Measurements from ENCODE around the gene ART4.
A peak's percentile ranks its signal among the peaks of the same experiment; 100 is the strongest.

Gene ART4, protein sequence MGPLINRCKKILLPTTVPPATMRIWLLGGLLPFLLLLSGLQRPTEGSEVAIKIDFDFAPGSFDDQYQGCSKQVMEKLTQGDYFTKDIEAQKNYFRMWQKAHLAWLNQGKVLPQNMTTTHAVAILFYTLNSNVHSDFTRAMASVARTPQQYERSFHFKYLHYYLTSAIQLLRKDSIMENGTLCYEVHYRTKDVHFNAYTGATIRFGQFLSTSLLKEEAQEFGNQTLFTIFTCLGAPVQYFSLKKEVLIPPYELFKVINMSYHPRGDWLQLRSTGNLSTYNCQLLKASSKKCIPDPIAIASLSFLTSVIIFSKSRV

DNA sequence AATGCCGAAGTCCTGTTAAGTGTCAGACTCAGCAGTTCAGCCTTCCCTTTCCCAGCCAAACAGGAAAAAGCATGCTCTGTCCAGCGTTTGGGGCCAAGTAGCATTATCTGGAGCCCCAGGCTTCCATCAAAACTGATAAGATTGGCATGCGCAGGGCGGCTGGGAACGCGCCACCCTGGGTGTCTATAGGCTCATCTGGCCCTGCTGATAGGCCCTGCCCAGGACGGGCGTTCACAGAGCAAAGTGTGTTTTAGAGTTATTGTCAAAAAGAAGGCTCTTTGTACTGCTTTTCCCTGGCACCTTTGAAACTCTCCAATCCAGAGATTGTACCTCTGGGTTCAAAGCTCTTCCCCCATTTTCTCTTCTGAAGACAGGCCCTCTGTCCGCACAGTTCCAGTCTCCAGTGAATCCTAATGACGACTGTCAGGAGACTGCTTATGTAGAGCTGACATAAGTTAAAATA lies at the start of gene ART4:
ART4 (minus strand) TSS at position 102 of the 463 bp plus-strand sequence. CDS start 413 bp downstream, outside the sequence.
- TF ChIP-seq, protein P1, sequence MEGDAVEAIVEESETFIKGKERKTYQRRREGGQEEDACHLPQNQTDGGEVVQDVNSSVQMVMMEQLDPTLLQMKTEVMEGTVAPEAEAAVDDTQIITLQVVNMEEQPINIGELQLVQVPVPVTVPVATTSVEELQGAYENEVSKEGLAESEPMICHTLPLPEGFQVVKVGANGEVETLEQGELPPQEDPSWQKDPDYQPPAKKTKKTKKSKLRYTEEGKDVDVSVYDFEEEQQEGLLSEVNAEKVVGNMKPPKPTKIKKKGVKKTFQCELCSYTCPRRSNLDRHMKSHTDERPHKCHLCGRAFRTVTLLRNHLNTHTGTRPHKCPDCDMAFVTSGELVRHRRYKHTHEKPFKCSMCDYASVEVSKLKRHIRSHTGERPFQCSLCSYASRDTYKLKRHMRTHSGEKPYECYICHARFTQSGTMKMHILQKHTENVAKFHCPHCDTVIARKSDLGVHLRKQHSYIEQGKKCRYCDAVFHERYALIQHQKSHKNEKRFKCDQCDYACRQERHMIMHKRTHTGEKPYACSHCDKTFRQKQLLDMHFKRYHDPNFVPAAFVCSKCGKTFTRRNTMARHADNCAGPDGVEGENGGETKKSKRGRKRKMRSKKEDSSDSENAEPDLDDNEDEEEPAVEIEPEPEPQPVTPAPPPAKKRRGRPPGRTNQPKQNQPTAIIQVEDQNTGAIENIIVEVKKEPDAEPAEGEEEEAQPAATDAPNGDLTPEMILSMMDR (IDR thresholded peaks at IDR 0.05; ENCODE audit: low read depth, low read length, missing control alignments) = no peak
- in situ Hi-C loops (cut with HindIII; ENCODE audit: low sequenced_read_pairs) = no loop called here
- DNase-seq (ENCODE audit: low read depth) = no peak
- no peak within 1 kb of the TSS for H3K4me3 ChIP-seq (ENCODE audit: low read depth, low read length)

DNA sequence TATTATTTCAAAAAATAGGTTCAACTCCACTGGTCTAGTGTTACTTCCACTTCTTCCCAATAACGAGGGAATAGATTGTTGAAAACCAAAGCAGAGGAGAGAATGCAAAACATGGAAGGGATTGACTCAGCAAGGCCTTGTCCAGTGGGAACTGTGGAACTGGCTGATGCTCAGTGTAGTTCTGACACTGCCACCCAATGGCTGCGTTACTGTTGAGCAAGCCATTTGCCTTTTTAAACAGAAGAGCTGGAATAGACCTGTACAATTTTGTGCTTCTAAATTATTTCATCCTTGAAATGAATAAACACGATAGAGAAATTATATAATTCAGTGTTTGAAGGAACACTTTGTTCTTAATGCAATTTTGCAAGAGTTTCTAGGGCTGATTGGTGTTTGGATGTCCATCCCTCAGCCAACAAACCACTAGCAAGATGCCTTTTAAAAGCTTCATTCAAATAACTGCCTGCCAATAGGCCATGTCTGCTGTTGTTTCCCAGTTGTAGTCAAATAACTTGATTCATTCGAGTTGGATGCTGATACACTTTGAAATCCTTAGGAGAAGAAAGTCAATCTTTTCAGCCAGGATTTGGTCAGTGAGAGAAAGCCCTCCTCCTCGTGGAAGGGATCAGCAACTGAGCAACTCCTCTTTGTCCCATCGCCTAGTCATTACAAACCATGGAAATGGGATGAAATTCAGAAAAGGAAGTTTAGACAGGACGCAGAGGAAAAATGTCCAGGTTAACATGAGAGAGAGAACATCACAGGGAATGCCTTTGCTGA lies 49.6 kb upstream of the ART4 start:
- no peak for DNase-seq (ENCODE audit: low read depth)
- in situ Hi-C loops (cut with HindIII; ENCODE audit: low sequenced_read_pairs) = no loop called here
- TF ChIP-seq, protein P1 (IDR thresholded peaks at IDR 0.05; ENCODE audit: low read depth, low read length, missing control alignments) = no peak
- no peak overlapping the region for H3K4me3 ChIP-seq (ENCODE audit: low read depth, low read length)

DNA sequence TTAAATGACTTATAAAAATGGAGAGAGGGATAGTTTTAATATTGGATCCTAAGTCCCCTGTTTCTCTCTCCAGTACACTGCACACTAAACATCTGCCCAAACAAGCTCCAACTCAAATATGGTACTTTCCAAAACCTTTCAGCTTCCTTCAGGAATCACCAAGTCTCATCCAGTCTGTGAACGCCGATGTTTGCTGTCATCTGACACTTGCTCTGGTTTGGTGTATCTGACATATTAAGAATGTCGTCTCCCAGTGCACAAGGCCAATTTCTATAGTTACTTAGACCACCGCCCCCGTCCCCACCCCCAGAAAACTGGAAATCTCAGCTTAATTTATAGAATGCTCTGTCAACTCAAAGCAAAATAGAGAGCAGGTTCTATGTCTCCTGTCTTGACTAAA lies 47.4 kb upstream of the ART4 start:
- TF ChIP-seq, protein P1 (IDR thresholded peaks at IDR 0.05; ENCODE audit: low read depth, low read length, missing control alignments) = no peak
- in situ Hi-C loops (cut with HindIII; ENCODE audit: low sequenced_read_pairs) = no loop called here
- no peak overlapping the region for H3K4me3 ChIP-seq (ENCODE audit: low read depth, low read length)
- DNase-seq (ENCODE audit: low read depth) = no peak

DNA sequence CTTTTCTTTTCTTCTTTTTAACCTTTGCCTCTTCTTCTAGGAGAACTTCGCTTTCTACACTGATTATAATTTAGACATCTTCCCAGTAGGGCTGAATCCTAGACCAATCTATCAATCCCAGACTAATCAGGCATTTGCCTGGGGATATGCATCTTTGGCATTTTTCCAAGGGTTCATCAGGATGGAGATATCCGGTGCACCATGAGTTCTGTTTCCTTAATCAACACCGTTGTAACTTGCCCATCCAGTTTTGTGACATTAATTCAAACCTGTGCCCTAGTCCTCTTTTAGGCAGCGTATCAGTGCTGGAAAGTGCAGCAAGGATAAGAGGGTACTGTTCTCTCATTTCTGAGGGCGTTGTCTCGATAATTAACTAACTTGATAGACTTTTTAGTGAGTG lies 42.9 kb upstream of the ART4 start:
- TF ChIP-seq, protein P1 (IDR thresholded peaks at IDR 0.05; ENCODE audit: low read depth, low read length, missing control alignments) = no peak
- in situ Hi-C loops (cut with HindIII; ENCODE audit: low sequenced_read_pairs) = no loop called here
- DNase-seq (ENCODE audit: low read depth) = no peak
- no peak overlapping the region for H3K4me3 ChIP-seq (ENCODE audit: low read depth, low read length)

DNA sequence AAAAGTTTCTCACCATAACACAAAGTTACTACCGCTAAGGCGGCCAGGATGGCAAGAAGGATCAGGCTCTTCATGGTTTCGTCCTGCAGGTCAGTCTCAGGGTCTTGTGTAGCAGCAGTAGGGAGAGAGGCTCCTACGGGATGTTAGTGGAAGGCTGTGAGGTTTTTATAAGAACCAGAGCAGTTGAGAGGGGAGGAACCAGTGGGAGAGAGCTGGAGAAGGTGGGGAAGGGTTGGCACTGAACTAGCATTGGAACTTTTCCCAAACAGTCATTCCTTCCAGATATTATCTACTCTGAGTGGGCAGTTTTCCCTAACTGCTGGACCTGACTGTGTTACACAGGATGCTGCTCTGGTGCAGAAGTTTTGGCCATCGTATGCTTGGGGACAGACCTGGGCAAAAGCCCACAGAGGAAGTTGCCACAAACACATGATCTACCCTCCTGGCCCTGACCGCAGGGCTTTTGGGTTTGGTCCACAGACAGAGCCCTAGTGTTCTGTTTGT lies 42.4 kb upstream of the ART4 start, which contains the start of gene MGP:
MGP (minus strand) TSS at position 137 of the 504 bp plus-strand sequence; CDS start at position 74, 63 bp downstream.
- DNase-seq (ENCODE audit: low read depth) = peak; percentile 66
- peak within 1 kb of the TSS; percentile 31 for H3K4me3 ChIP-seq (ENCODE audit: low read depth, low read length)
- TF ChIP-seq, protein P1 (IDR thresholded peaks at IDR 0.05; ENCODE audit: low read depth, low read length, missing control alignments) = no peak
- in situ Hi-C loops (cut with HindIII; ENCODE audit: low sequenced_read_pairs) = no loop called here

DNA sequence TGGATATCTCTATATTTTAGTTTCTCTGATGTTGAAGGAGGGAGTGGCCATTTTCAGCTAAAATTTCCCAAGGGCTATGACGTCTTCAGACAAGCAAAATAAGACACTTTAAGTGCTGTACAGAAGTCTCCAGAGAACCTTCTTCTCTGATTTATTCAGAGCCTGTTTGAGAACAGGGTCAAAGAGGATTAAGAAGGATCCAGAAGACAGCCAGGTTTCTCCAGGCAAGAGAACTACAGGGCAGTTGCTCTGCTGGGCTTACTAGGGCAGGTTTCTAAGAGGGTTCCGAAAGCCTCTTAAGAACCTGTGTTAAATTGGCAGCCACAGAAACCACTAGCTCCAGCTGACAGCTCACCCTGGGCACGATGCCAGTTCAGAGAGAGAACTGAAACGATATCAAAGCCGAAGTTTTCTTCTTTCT lies 41.1 kb upstream of the ART4 start:
- peak overlapping the region; percentile 31 for H3K4me3 ChIP-seq (ENCODE audit: low read depth, low read length)
- in situ Hi-C loops (cut with HindIII; ENCODE audit: low sequenced_read_pairs) = no loop called here
- peak; percentile 83 for DNase-seq (ENCODE audit: low read depth)
- TF ChIP-seq, protein P1 (IDR thresholded peaks at IDR 0.05; ENCODE audit: low read depth, low read length, missing control alignments) = no peak
